ENCODE results near the gene M6PR. TPM values are rescaled to one million over a fixed set of nuclear protein-coding genes. Genes with fewer than 3 reads are reported as not detected.
A peak's percentile ranks its signal among the peaks of the same experiment; 100 is the strongest.

Gene M6PR
- total RNA-seq, 4 donors from 2014 or later, result 52.0 to 73.7 (median 59.1) TPM

DNA sequence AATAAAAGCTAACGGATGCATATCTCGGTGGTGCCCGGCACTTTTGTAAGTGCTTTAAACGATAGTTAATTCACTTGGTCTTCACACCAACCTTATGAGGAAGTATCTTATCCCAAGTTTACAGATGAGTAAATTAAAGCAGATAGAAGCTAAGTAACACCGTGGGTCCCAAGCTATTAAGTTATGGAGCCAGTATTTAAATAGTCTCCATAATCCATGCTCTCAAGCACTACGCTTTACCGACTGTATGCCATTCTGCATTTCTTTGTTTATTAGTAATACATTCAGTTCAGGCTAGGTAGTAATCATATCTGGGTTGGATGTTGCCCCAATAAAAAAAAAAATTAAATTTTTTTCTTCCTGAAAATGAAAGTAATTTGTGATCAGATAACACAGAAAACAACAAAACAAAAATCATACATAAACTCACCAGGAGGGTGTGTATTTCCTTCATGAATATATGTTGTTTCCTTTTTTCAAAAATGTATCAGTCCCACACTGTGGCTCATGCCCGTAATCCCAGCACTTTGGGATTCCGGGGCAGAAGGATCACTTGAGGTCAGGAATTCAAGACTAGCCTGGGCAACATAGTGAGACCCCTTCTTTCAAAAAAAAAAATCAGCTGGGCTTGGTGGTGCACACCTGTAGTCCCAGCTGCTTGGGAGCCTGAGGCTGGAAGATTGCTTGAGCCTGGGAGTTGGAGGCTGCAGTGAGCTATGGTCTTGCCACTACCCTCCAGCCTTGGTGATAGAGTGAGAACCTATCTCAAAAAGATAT, 1.4 kb upstream of the M6PR start:
- Histone ChIP-seq H3K9me3 (no peaks in the 10 kb centered on the region), H3K36me3 (peaks cover 0 to 1% (median 0%) of the 10 kb centered on the region in 3 donors), H3K27me3 (no peaks in the 10 kb centered on the region), H3K4me3 (peak overlapping the region; percentile 73 to 89 (median 76)), H3K27ac (peak overlapping the region; percentile 88 to 95 (median 93)), H3K4me1 (peaks cover 0 to 19% (median 0%) of the 10 kb centered on the region in 4 donors)
- TF ChIP-seq POLR2A (IDR thresholded peaks at IDR 0.05), result no peak
- TF ChIP-seq, protein P1, sequence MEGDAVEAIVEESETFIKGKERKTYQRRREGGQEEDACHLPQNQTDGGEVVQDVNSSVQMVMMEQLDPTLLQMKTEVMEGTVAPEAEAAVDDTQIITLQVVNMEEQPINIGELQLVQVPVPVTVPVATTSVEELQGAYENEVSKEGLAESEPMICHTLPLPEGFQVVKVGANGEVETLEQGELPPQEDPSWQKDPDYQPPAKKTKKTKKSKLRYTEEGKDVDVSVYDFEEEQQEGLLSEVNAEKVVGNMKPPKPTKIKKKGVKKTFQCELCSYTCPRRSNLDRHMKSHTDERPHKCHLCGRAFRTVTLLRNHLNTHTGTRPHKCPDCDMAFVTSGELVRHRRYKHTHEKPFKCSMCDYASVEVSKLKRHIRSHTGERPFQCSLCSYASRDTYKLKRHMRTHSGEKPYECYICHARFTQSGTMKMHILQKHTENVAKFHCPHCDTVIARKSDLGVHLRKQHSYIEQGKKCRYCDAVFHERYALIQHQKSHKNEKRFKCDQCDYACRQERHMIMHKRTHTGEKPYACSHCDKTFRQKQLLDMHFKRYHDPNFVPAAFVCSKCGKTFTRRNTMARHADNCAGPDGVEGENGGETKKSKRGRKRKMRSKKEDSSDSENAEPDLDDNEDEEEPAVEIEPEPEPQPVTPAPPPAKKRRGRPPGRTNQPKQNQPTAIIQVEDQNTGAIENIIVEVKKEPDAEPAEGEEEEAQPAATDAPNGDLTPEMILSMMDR (IDR thresholded peaks at IDR 0.05), result peak in 5 of 6 experiments; percentile 5 to 41 (median 18)
- no peak for DNase-seq

DNA sequence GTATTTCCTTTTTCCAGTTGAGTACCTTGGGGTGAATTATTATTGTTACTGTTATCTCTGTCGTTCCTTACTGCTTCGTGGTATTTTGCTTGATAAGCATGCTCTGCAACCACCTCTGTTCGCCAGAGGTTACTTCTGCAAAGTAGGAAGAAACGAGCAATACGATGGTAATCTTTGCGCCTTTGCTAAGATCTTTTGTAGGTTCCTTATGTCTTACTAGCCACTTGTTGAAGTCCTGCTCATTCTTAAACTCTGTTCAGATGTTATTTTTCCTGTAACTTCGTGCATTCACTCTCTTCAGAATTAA, 729 bp upstream of the M6PR start:
- TF ChIP-seq, protein P1 (IDR thresholded peaks at IDR 0.05), result no peak
- no peak for TF ChIP-seq POLR2A (IDR thresholded peaks at IDR 0.05)
- no peaks in the 10 kb centered on the region for H3K9me3 ChIP-seq
- peaks cover 0 to 19% (median 0%) of the 10 kb centered on the region in 4 donors for H3K4me1 ChIP-seq
- peaks cover 0 to 8% (median 0%) of the 10 kb centered on the region in 3 donors for H3K36me3 ChIP-seq
- peak overlapping the region; percentile 88 to 95 (median 93) for H3K27ac ChIP-seq
- no peak for DNase-seq
- H3K4me3 ChIP-seq, result peak overlapping the region; percentile 73 to 89 (median 76)
- H3K27me3 ChIP-seq, result no peaks in the 10 kb centered on the region

DNA sequence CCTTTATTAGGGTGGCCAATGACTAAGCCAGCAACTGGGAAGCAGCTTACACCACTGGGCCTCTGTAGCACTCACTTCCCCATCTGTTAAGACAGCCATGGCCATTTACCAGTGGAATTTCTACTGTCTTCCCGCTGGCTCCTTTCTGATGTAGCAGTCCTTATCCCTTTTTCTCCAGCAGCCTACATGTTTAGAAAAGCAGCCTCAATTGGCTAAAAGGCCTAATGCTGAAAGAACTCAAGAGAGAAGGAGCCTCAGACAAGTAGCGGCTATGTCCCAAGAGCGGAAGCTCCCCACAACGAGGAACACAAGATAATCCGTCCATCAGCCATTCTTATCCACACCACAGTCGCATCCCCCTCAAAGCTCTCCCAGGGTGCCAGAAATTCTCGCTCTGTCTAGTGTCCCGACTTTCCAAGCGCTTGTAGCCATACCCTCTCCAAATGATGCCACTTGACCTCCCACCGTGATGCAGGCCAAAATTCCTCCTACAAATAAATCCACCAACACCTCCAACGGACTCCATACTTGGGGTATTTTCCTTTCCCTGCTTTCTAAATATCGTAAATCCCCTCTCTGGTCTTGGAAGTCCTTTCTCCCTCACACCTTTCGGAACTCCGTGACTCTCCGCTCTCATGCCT, 624 bp downstream of the M6PR start:
- DNase-seq, result peak in 2 of 3 donors; percentile 17 to 49
- H3K4me1 ChIP-seq, result peaks cover 0 to 19% (median 0%) of the 10 kb centered on the region in 4 donors
- H3K27ac ChIP-seq, result peak overlapping the region; percentile 88 to 95 (median 93)
- peak overlapping the region; percentile 73 to 89 (median 76) for H3K4me3 ChIP-seq
- H3K27me3 ChIP-seq, result no peaks in the 10 kb centered on the region
- peaks cover 0 to 22% (median 0%) of the 10 kb centered on the region in 3 donors for H3K36me3 ChIP-seq
- no peak for TF ChIP-seq POLR2A (IDR thresholded peaks at IDR 0.05)
- TF ChIP-seq, protein P1 (IDR thresholded peaks at IDR 0.05), result no peak
- H3K9me3 ChIP-seq, result no peaks in the 10 kb centered on the region

DNA sequence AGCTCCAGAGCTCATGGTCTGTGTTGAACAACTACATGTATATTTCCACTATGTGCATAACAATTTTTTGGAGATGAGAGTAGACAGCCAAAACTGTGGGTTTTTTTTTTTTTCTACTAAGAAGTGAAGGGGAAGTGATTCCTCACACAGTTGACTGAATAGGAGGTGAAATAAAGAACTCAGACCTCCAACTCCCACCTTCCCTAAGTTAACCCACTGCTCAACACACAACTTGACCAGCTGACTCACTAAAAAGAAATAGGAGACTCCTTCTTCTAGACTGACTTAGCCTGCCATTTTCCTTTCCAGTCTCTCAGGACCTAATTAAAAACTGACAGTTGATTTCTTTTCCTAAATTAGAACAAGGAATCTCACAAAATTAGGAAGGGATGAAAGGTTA, 1.7 kb downstream of the M6PR start:
- H3K36me3 ChIP-seq, result peaks cover 0 to 33% (median 0%) of the 10 kb centered on the region in 3 donors
- no peak for DNase-seq
- H3K4me1 ChIP-seq, result peaks cover 0 to 19% (median 0%) of the 10 kb centered on the region in 4 donors
- no peaks in the 10 kb centered on the region for H3K27me3 ChIP-seq
- H3K27ac ChIP-seq, result no peak overlapping the region
- no peak for TF ChIP-seq POLR2A (IDR thresholded peaks at IDR 0.05)
- no peaks in the 10 kb centered on the region for H3K9me3 ChIP-seq
- H3K4me3 ChIP-seq, result no peak overlapping the region

DNA sequence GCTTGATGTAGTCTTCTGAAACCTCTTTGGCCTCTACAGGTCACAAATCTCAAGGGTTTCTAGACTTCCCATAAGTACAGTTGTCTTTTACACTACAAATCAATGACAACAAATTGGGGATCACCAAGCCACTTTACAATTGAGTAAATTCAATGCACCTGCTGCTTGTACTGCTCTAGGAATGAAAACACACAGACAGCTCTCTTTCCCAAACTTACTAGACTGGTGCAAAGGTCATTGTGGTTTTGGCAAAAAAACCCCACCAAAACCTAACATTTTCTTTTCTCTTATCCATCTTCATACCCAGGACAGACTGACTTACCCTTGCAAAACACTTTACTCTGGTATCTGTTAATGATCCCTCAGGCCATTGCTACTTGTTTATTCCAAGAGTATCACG, 2.7 kb downstream of the M6PR start:
- Histone ChIP-seq H3K27ac (no peak overlapping the region), H3K4me1 (peaks cover 0 to 19% (median 0%) of the 10 kb centered on the region in 4 donors), H3K4me3 (no peak overlapping the region), H3K27me3 (no peaks in the 10 kb centered on the region), H3K9me3 (no peaks in the 10 kb centered on the region), H3K36me3 (peaks cover 0 to 43% (median 0%) of the 10 kb centered on the region in 3 donors)
- no peak for DNase-seq
- TF ChIP-seq POLR2A (IDR thresholded peaks at IDR 0.05), result no peak
- TF ChIP-seq, protein P1 (IDR thresholded peaks at IDR 0.05), result no peak

Data from Peyer's patch (tissue), 4 donors.